ENCODE data around the gene SLC1A4. TPM values are rescaled to one million over a fixed set of nuclear protein-coding genes. Genes with fewer than 3 reads are reported as not detected.

Gene SLC1A4
- total RNA-seq, 1 donor from 2014 or later, result 41.4 TPM

GRCh38 chr2:65013776-65014175 is 24.6 kb downstream of the SLC1A4 start:
- DNase-seq (ENCODE audit: low spot score), result no peak
- no peak overlapping the region for H3K27ac Mint-ChIP-seq (ENCODE audit: unreplicated experiment)
- no peaks in the 10 kb centered on the region for H3K9me3 Mint-ChIP-seq (ENCODE audit: unreplicated experiment)
- TF ChIP-seq CTCF (IDR thresholded peaks at IDR 0.05; ENCODE audit: unreplicated experiment), result no peak
- H3K4me1 Mint-ChIP-seq (ENCODE audit: unreplicated experiment), result peaks cover 32% of the 10 kb centered on the region
- peaks cover 31% of the 10 kb centered on the region for H3K36me3 Mint-ChIP-seq (ENCODE audit: low read depth, unreplicated experiment)
- H3K27me3 Mint-ChIP-seq (ENCODE audit: unreplicated experiment), result peaks cover 5% of the 10 kb centered on the region
- H3K4me3 Mint-ChIP-seq (ENCODE audit: unreplicated experiment), result no peak overlapping the region

- Mint-ChIP-seq H3K4me1 (ENCODE audit: unreplicated experiment) (peaks cover 39% of the 10 kb centered on the region), H3K4me3 (ENCODE audit: unreplicated experiment) (no peak overlapping the region), H3K36me3 (ENCODE audit: low read depth, unreplicated experiment) (peaks cover 38% of the 10 kb centered on the region), H3K9me3 (ENCODE audit: unreplicated experiment) (no peaks in the 10 kb centered on the region), H3K27me3 (ENCODE audit: unreplicated experiment) (peaks cover 5% of the 10 kb centered on the region), H3K27ac (ENCODE audit: unreplicated experiment) (no peak overlapping the region)
- no peak for DNase-seq (ENCODE audit: low spot score)
- no peak for TF ChIP-seq CTCF (IDR thresholded peaks at IDR 0.05; ENCODE audit: unreplicated experiment)
Measured at GRCh38 chr2:65015731-65016130, 26.5 kb downstream of the SLC1A4 start.

GRCh38 chr2:65016789-65017188 is 27.6 kb downstream of the SLC1A4 start:
- Mint-ChIP-seq H3K27me3 (ENCODE audit: unreplicated experiment) (peaks cover 5% of the 10 kb centered on the region), H3K4me1 (ENCODE audit: unreplicated experiment) (peaks cover 44% of the 10 kb centered on the region), H3K27ac (ENCODE audit: unreplicated experiment) (no peak overlapping the region), H3K36me3 (ENCODE audit: low read depth, unreplicated experiment) (peaks cover 38% of the 10 kb centered on the region), H3K9me3 (ENCODE audit: unreplicated experiment) (no peaks in the 10 kb centered on the region), H3K4me3 (ENCODE audit: unreplicated experiment) (no peak overlapping the region)
- no peak for TF ChIP-seq CTCF (IDR thresholded peaks at IDR 0.05; ENCODE audit: unreplicated experiment)
- DNase-seq (ENCODE audit: low spot score), result no peak

- Mint-ChIP-seq H3K4me3 (ENCODE audit: unreplicated experiment) (peak overlapping the region; percentile 77), H3K4me1 (ENCODE audit: unreplicated experiment) (peaks cover 49% of the 10 kb centered on the region), H3K36me3 (ENCODE audit: low read depth, unreplicated experiment) (peaks cover 35% of the 10 kb centered on the region), H3K9me3 (ENCODE audit: unreplicated experiment) (no peaks in the 10 kb centered on the region), H3K27me3 (ENCODE audit: unreplicated experiment) (peaks cover 5% of the 10 kb centered on the region), H3K27ac (ENCODE audit: unreplicated experiment) (no peak overlapping the region)
- no peak for TF ChIP-seq CTCF (IDR thresholded peaks at IDR 0.05; ENCODE audit: unreplicated experiment)
- no peak for DNase-seq (ENCODE audit: low spot score)
Measured at GRCh38 chr2:65017335-65017734, 28.1 kb downstream of the SLC1A4 start.

- Mint-ChIP-seq H3K36me3 (ENCODE audit: low read depth, unreplicated experiment) (peaks cover 36% of the 10 kb centered on the region), H3K9me3 (ENCODE audit: unreplicated experiment) (no peaks in the 10 kb centered on the region), H3K4me1 (ENCODE audit: unreplicated experiment) (peaks cover 56% of the 10 kb centered on the region), H3K4me3 (ENCODE audit: unreplicated experiment) (peak overlapping the region; percentile 77), H3K27me3 (ENCODE audit: unreplicated experiment) (peaks cover 5% of the 10 kb centered on the region), H3K27ac (ENCODE audit: unreplicated experiment) (no peak overlapping the region)
- DNase-seq (ENCODE audit: low spot score), result no peak
- TF ChIP-seq CTCF (IDR thresholded peaks at IDR 0.05; ENCODE audit: unreplicated experiment), result no peak
Measured at GRCh38 chr2:65018141-65018582, 29.0 kb downstream of the SLC1A4 start.
